ENCODE measurements around the gene HPCAL1. TPM values are rescaled to one million over a fixed set of nuclear protein-coding genes. Genes with fewer than 3 reads are reported as not detected.

The HPCAL1 gene
- total RNA-seq, 2 donors from 2014 or later, result 22.5 to 203 TPM

DNA sequence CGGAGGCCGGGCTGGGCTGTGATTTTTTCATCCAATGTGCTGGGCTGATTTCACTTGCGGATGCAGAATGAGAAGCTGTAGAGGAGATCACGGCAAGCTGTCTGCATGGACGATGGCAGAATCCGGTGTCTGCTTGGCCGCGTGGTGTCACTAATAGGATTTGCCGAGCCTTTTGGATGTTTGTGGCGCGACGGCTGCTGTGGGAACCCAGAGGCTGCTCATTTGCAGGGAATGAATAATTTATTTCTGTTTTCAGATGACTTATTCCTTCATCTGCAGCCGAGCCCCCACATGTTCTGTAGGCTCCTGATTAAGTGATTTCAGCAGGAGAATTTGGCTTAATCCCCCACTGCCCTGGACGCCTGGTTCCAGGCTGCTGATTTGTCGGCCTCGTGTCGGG lies 82.8 kb downstream of the HPCAL1 start:
- Histone ChIP-seq H3K27ac (no peak overlapping the region), H3K9me3 (no peaks in the 10 kb centered on the region), H3K4me1 (replicated peaks) (peaks cover 14% of the 10 kb centered on the region), H3K36me3 (no peaks in the 10 kb centered on the region), H3K4me3 (no peak overlapping the region), H3K27me3 (replicated peaks; ENCODE audit: insufficient read depth) (no peaks in the 10 kb centered on the region)
- WGBS, result 85% methylated on average over 17 of the region's 17 CpGs
- intact Hi-C loops (cut with DNase I), result no loop called here
- no peak for TF ChIP-seq POLR2A (IDR thresholded peaks at IDR 0.05)
- no peak for TF ChIP-seq POLR2AphosphoS5 (IDR thresholded peaks at IDR 0.05)
- TF ChIP-seq, protein P1, sequence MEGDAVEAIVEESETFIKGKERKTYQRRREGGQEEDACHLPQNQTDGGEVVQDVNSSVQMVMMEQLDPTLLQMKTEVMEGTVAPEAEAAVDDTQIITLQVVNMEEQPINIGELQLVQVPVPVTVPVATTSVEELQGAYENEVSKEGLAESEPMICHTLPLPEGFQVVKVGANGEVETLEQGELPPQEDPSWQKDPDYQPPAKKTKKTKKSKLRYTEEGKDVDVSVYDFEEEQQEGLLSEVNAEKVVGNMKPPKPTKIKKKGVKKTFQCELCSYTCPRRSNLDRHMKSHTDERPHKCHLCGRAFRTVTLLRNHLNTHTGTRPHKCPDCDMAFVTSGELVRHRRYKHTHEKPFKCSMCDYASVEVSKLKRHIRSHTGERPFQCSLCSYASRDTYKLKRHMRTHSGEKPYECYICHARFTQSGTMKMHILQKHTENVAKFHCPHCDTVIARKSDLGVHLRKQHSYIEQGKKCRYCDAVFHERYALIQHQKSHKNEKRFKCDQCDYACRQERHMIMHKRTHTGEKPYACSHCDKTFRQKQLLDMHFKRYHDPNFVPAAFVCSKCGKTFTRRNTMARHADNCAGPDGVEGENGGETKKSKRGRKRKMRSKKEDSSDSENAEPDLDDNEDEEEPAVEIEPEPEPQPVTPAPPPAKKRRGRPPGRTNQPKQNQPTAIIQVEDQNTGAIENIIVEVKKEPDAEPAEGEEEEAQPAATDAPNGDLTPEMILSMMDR (IDR thresholded peaks at IDR 0.05), result no peak
- DNase-seq (ENCODE audit: low spot score), result no peak

DNA sequence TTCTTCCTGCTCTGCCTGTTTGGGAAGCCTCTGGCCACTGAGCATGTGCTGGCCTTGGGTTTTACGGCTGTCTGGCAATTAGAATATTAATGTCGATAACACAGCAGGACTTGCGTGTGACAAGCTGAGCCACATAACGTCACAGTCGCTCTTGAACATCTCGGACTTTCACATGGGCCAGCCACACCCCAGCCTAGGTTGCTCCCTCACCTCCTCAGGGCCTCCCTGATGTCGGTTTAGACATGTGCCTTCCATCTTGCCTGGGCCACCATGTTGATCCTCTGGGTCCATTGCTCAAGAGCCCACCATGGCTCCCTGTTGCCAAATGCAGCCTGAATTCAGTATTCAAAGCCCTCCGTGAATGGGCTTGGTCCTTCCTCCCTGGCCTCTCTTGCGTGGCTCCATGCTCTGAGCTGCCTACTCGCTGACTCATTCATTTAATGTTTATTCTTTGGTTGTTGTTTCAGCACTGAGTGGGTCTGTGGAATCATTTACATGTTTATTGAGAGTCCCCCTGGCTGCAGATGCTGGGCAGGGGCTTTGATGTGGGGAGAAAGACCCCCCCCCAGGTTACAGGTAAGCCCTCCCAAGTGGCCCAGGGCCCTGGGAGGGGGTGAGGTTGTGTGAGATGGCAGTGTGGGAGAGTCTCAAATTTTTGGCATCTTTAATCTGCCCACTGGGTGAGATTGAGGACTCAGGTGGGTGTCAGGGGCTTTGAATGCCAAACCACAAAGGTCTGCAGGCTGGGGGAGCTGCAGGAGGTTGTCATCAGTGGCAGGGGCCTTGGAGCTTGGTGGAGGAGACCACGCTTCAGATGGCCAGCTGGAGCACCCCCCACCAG lies 83.4 kb downstream of the HPCAL1 start:
- H3K36me3 ChIP-seq, result no peaks in the 10 kb centered on the region
- 89% methylated on average over 11 of the region's 11 CpGs for WGBS

DNA sequence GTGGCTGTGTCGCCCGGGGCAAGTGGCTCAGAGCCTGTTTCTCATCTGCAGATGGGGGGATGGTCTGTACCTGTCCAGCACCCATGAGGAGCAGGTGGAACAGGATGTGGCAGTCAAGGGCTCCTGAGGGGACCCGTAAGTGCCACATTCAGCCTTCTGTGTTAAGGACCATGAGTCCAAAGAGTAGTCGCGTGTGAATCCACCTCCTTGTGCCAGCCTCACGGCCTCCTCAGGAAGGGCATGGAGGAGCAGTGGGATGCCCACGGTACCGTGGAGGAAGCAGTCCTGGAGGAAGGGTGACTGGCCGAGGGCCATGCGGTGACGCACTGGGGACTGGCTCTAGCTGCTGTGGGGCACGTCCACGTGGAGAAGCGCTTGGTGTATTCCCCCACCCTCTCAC lies 84.3 kb downstream of the HPCAL1 start:
- intact Hi-C loops (cut with DNase I), result no loop called here
- DNase-seq (ENCODE audit: low spot score), result no peak
- Histone ChIP-seq H3K4me3 (no peak overlapping the region), H3K9me3 (no peaks in the 10 kb centered on the region), H3K36me3 (no peaks in the 10 kb centered on the region), H3K27ac (no peak overlapping the region), H3K4me1 (replicated peaks) (peaks cover 4% of the 10 kb centered on the region), H3K27me3 (replicated peaks; ENCODE audit: insufficient read depth) (no peaks in the 10 kb centered on the region)
- TF ChIP-seq POLR2A (IDR thresholded peaks at IDR 0.05), result no peak
- TF ChIP-seq, protein P1 (IDR thresholded peaks at IDR 0.05), result no peak
- TF ChIP-seq POLR2AphosphoS5 (IDR thresholded peaks at IDR 0.05), result no peak
- WGBS, result 84% methylated on average over 8 of the region's 14 CpGs

More for the DNA sequence above, 83.4 kb downstream of the HPCAL1 start:
- H3K4me1 ChIP-seq (replicated peaks), result peaks cover 10% of the 10 kb centered on the region
- no peaks in the 10 kb centered on the region for H3K27me3 ChIP-seq (replicated peaks; ENCODE audit: insufficient read depth)
- H3K4me3 ChIP-seq, result no peak overlapping the region
- intact Hi-C loops (cut with DNase I), result no loop called here
- no peaks in the 10 kb centered on the region for H3K9me3 ChIP-seq
- DNase-seq (ENCODE audit: low spot score), result no peak
- no peak overlapping the region for H3K27ac ChIP-seq
- no peak for TF ChIP-seq POLR2AphosphoS5 (IDR thresholded peaks at IDR 0.05)
- TF ChIP-seq, protein P1 (IDR thresholded peaks at IDR 0.05), result no peak
- no peak for TF ChIP-seq POLR2A (IDR thresholded peaks at IDR 0.05)

DNA sequence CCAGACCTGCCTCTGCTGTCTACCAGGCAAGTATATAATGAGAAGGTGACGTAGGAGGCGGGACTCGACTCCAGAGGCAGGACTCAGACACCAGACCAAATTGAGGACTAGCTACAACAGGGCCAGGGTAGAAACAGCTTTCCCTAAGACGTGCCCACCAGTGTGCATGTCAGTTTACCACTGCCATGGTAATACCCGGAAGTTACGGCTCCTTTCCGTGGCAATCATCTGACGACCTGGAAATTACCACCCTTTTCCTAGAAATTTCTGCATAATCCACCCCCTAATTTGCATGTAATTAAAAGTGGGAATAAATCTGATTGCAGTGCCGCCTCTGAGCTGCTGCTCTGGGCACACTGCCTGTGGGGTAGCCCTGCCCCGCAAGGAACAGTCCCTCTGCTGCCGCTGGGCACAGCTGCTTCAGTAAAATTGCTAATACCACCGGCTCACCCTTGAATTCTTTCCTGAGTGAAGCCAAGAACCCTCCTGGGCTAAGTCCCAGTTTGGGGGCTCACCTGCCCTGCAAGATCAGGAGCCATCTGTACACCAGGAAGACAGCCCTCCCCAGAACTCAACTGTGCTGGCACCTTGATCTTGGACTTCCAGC lies 86.4 kb downstream of the HPCAL1 start:
- TF ChIP-seq, protein P1 (IDR thresholded peaks at IDR 0.05), result no peak
- TF ChIP-seq POLR2A (IDR thresholded peaks at IDR 0.05) (no peak), POLR2AphosphoS5 (IDR thresholded peaks at IDR 0.05) (no peak)
- no peaks in the 10 kb centered on the region for H3K36me3 ChIP-seq
- 98% methylated on average over 12 of the region's 12 CpGs for WGBS
- no peaks in the 10 kb centered on the region for H3K27me3 ChIP-seq (replicated peaks; ENCODE audit: insufficient read depth)
- H3K27ac ChIP-seq, result no peak overlapping the region
- no peak overlapping the region for H3K4me3 ChIP-seq
- DNase-seq (ENCODE audit: low spot score), result no peak
- intact Hi-C loops (cut with DNase I), result no loop called here
- peaks cover 4% of the 10 kb centered on the region for H3K4me1 ChIP-seq (replicated peaks)
- no peaks in the 10 kb centered on the region for H3K9me3 ChIP-seq

Data from prostate gland (tissue), 2 donors.